Gastrocnemius medialis (tissue), 4 donors: Measurements from ENCODE around the gene IRAK2. TPM values are rescaled to one million over a fixed set of nuclear protein-coding genes. Genes with fewer than 3 reads are reported as not detected.

Experiments used
- ATAC-seq, 2 donors: fragments of 150-250 bp; one replicate each; pipeline ENCODE4 v1.9.1; 2016
- DNase-seq, 2 donors: peaks; one replicate each; pipeline ENCODE4 v3.0.0-alpha.2; 2019
- H3K27ac ChIP-seq, 4 donors: fragments of 200-600 bp; sonication (generic); 1 replicate in 1 of 4; 2 replicates in 3 of 4; pipeline ENCODE4 v1.5.1; 2016 to 2018; ENCODE audit warnings: mild to moderate bottlenecking in 2 of 4, moderate library complexity in 1 of 4
- H3K27me3 ChIP-seq, 3 donors: fragments of 200-600 bp; sonication (generic) in 2 of 3; 1 replicate in 1 of 3; 2 replicates in 2 of 3; pipeline versions ENCODE4 v1.5.1 to v1.6.0; 2016 to 2019; ENCODE audit warnings: mild to moderate bottlenecking in 1 of 3, moderate library complexity in 1 of 3
- H3K36me3 ChIP-seq, 2 donors: fragments of 200-600 bp; sonication (generic) in 1 of 2; one replicate each; pipeline ENCODE4 v1.5.1; 2017 to 2018
- H3K4me1 ChIP-seq, 2 donors: fragments of 200-600 bp; sonication (generic) in 1 of 2; one replicate each; pipeline ENCODE4 v1.5.1; 2016 to 2017; ENCODE audit warnings: mild to moderate bottlenecking in 2 of 2
- H3K4me3 ChIP-seq, 4 donors: fragments of 200-600 bp; sonication (generic) in 3 of 4; 1 replicate in 1 of 4; 2 replicates in 3 of 4; pipeline ENCODE4 v1.5.1; 2016 to 2019; ENCODE audit warnings: mild to moderate bottlenecking in 2 of 4
- H3K9me3 ChIP-seq, 3 donors: fragments of 200-600 bp; sonication (generic) in 2 of 3; 1 replicate in 1 of 3; 2 replicates in 2 of 3; pipeline ENCODE4 v1.5.1; 2016 to 2019
- POLR2A ChIP-seq, 2 donors: fragments of 450-650 bp; IDR thresholded peaks; one replicate each; pipeline ENCODE4 v1.6.1; 2017; ENCODE audit warnings: antibody characterized with exemption in 2 of 2, mild to moderate bottlenecking in 2 of 2, moderate library complexity in 2 of 2
- in situ Hi-C, 4 donors: fragments of 200-750 bp; cut with MboI; loops; one replicate each; pipeline versions ENCODE4 v1.15.0 to v1.8.0; 2017; ENCODE audit warnings: low sequenced_read_pairs in 4 of 4
- intact Hi-C: fragments of 100-400 bp; cut with DNase I; formaldehyde crosslinking; loops from one replicate; pipeline ENCODE4 v1.15.1; 2023; ENCODE audit warnings: low total_unique reads
- total RNA-seq, 4 donors: library from RNA; depleted of rRNA; stranded (reverse); fragments of >200 nt; gene quantifications; one replicate each; pipeline versions ENCODE4 v1.1.0 to v1.2.3, GENCODE V29; 2016
- TF ChIP-seq, protein P1 (sequence below), 5 experiments: fragments of 450-650 bp in 3 of 5; fragments of 200-600 bp in 2 of 5; sonication (generic) in 2 of 5; IDR thresholded peaks in 4 of 5; conservative IDR thresholded peaks in 1 of 5; 1 replicate in 4 of 5; 2 replicates in 1 of 5; pipeline ENCODE4 v1.5.1; 2016 to 2019; ENCODE audit warnings: antibody characterized with exemption in 5 of 5, mild to moderate bottlenecking in 3 of 5, moderate library complexity in 3 of 5

Gene IRAK2
- total RNA-seq, 4 donors from 2014 or later, result 21.9 to 42.0 (median 25.8) TPM

- in situ Hi-C loops (no loop called here), intact Hi-C loops (no loop called here)
- Histone ChIP-seq H3K27ac (no peak overlapping the region), H3K27me3 (no peaks in the 10 kb centered on the region), H3K4me1 (no peaks in the 10 kb centered on the region), H3K9me3 (no peaks in the 10 kb centered on the region), H3K4me3 (no peak overlapping the region), H3K36me3 (peaks cover 0 to 54% of the 10 kb centered on the region in 2 donors)
- TF ChIP-seq, protein P1, sequence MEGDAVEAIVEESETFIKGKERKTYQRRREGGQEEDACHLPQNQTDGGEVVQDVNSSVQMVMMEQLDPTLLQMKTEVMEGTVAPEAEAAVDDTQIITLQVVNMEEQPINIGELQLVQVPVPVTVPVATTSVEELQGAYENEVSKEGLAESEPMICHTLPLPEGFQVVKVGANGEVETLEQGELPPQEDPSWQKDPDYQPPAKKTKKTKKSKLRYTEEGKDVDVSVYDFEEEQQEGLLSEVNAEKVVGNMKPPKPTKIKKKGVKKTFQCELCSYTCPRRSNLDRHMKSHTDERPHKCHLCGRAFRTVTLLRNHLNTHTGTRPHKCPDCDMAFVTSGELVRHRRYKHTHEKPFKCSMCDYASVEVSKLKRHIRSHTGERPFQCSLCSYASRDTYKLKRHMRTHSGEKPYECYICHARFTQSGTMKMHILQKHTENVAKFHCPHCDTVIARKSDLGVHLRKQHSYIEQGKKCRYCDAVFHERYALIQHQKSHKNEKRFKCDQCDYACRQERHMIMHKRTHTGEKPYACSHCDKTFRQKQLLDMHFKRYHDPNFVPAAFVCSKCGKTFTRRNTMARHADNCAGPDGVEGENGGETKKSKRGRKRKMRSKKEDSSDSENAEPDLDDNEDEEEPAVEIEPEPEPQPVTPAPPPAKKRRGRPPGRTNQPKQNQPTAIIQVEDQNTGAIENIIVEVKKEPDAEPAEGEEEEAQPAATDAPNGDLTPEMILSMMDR (IDR thresholded peaks at IDR 0.05 in 4 of 5, conservative IDR thresholded peaks at IDR 0.05 in 1 of 5), result no peak
- no peak for TF ChIP-seq POLR2A (IDR thresholded peaks at IDR 0.05)
- DNase-seq (no peak), ATAC-seq (no peak)
These were observed 123.8 kb downstream of the IRAK2 start for GRCh38 chr3:10288575-10288960.

GRCh38 chr3:10289077-10289476 lies 124.4 kb downstream of the IRAK2 start:
- ATAC-seq, result no peak
- intact Hi-C loops, result no loop called here

DNA sequence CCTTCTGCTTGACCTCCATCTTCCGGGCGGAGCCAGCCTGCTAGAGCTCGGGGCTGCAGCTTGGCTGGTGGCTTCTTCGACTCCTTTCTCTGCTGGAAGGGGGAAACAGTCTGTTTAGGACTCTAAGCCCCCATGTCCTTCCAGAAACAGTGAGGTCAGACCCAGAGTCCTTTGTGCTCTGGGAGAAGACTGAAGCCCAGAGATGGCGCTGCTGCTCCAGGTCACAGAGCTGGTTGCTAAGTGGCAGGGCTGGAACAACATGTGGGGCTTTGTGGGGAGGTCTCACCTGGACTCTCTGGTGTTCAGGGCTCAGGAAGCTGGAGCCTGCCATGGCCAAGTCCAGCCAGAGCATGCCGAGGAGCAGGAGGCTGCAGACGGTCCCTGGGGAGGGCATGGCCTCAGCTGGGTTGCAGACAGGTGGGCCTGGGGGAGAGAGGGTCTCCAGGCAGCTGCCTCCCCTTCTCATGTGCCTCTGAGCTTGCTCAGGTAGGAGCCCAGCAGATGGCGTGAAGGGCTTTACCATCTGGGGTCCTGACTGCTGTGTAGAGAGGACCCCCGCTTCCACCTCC lies 125.2 kb downstream of the IRAK2 start:
- H3K27me3 ChIP-seq, result no peaks in the 10 kb centered on the region
- no peaks in the 10 kb centered on the region for H3K4me1 ChIP-seq
- H3K36me3 ChIP-seq, result peaks cover 0 to 51% of the 10 kb centered on the region in 2 donors
- DNase-seq (no peak), ATAC-seq (no peak)
- intact Hi-C loops (no loop called here), in situ Hi-C loops (no loop called here)
- TF ChIP-seq, protein P1 (IDR thresholded peaks at IDR 0.05 in 4 of 5, conservative IDR thresholded peaks at IDR 0.05 in 1 of 5), result no peak
- no peak for TF ChIP-seq POLR2A (IDR thresholded peaks at IDR 0.05)
- no peaks in the 10 kb centered on the region for H3K9me3 ChIP-seq
- no peak overlapping the region for H3K27ac ChIP-seq
- no peak overlapping the region for H3K4me3 ChIP-seq

More at GRCh38 chr3:10289077-10289476, 124.4 kb downstream of the IRAK2 start:
- TF ChIP-seq POLR2A (IDR thresholded peaks at IDR 0.05), result no peak
- TF ChIP-seq, protein P1 (IDR thresholded peaks at IDR 0.05 in 4 of 5, conservative IDR thresholded peaks at IDR 0.05 in 1 of 5), result no peak
- no peak overlapping the region for H3K27ac ChIP-seq
- no peaks in the 10 kb centered on the region for H3K9me3 ChIP-seq
- in situ Hi-C loops, result no loop called here
- no peak for DNase-seq
- no peaks in the 10 kb centered on the region for H3K27me3 ChIP-seq
- H3K4me1 ChIP-seq, result no peaks in the 10 kb centered on the region
- H3K36me3 ChIP-seq, result peaks cover 0 to 51% of the 10 kb centered on the region in 2 donors
- H3K4me3 ChIP-seq, result no peak overlapping the region

DNA sequence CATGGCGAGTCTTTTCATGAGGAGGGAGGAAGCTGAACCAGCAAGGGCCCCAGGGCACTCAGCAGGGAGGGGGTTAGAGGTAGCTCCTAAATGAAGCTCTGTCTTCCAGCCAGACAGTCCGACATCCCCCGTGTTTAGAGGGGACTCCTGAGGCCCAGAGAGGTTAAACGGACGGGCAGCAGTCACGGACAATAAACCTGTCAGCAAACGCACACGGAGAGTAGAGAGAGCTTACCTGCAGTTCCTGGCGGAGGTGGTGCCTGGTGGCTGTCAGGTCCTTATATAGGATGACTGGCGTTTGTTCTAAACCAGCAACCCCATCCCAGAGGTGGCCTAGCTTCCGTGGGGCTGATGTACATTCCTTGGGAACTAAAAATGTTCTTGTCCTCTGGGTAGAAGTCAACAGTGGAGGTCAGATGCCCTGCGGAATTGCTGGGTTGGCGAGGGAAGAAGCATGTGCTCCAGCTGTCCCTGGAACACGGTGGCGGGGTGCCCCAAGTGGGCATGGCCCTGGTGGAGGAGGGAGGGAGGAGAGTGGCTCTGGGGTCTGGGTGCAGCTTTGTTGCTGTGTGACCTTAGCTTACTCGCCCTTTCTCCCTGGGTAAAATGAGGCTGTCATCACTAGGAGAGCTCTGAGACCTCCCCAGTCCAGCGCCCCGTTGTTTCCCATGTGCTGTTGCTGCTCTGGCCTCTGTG lies 125.9 kb downstream of the IRAK2 start:
- H3K4me1 ChIP-seq, result no peaks in the 10 kb centered on the region
- H3K9me3 ChIP-seq, result no peaks in the 10 kb centered on the region
- peaks cover 0 to 46% of the 10 kb centered on the region in 2 donors for H3K36me3 ChIP-seq
- intact Hi-C loops (no loop called here), in situ Hi-C loops (no loop called here)
- ATAC-seq (no peak), DNase-seq (no peak)
- H3K27me3 ChIP-seq, result no peaks in the 10 kb centered on the region
- TF ChIP-seq POLR2A (IDR thresholded peaks at IDR 0.05), result no peak
- TF ChIP-seq, protein P1 (IDR thresholded peaks at IDR 0.05 in 4 of 5, conservative IDR thresholded peaks at IDR 0.05 in 1 of 5), result no peak
- no peak overlapping the region for H3K4me3 ChIP-seq
- no peak overlapping the region for H3K27ac ChIP-seq
